GM12872 (cell line): ENCODE data around the gene NOL4L.

Experiments used
- CTCF ChIP-seq: IDR thresholded peaks from 3 replicates; pipeline ENCODE4 v1.5.1; 2011; ENCODE audit warnings: low read depth, mild to moderate bottlenecking, low read length, moderate library complexity; ENCODE audit not compliant: insufficient read depth

Gene NOL4L

GRCh38 chr20:32513031-32513866 is 71.9 kb downstream of the NOL4L start:
- no peak for TF ChIP-seq CTCF

GRCh38 chr20:32512047-32512385 is 73.1 kb downstream of the NOL4L start:
- no peak for TF ChIP-seq CTCF

- no peak for TF ChIP-seq CTCF
These were observed 73.6 kb downstream of the NOL4L start for GRCh38 chr20:32511358-32512046.

- no peak for TF ChIP-seq CTCF
These were observed 74.4 kb downstream of the NOL4L start for GRCh38 chr20:32510601-32511357.

GRCh38 chr20:32510120-32510600 is 75.0 kb downstream of the NOL4L start:
- TF ChIP-seq CTCF = no peak

- peak; percentile 29; the same call in 1 of the 3 replicates for TF ChIP-seq CTCF
These were observed 75.5 kb downstream of the NOL4L start for GRCh38 chr20:32509639-32510066.

GRCh38 chr20:32508775-32509119 is 76.4 kb downstream of the NOL4L start:
- no peak for TF ChIP-seq CTCF
